Amygdala (tissue), 56 donors: ENCODE measurements around the gene TRIM5.

Experiments used
- DNase-seq, 56 donors: peaks; one replicate each; lab custom pipeline; 2025; lab: John Stamatoyannopoulos, UW

The TRIM5 gene

DNA sequence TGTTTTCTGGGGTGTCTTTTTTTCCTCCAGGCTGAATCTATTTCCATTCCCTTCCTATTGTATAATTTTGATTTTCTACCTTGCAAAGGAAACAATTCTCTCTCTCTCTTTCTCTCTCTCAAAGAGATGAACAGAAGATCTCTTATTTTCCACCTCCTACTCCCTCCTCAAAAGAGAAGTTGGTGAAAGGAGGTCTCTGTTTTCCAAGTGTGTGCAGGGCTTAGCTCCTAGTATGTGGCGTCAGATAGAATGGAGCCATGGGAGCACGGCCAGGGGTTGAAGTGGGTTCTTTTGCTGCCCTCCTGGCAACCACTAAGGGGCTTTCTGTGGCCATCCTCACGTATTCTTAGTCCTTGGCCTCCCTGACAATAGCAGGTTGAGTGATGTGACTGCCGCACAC is 59.6 kb downstream of the TRIM5 start:
- no peak for DNase-seq

DNA sequence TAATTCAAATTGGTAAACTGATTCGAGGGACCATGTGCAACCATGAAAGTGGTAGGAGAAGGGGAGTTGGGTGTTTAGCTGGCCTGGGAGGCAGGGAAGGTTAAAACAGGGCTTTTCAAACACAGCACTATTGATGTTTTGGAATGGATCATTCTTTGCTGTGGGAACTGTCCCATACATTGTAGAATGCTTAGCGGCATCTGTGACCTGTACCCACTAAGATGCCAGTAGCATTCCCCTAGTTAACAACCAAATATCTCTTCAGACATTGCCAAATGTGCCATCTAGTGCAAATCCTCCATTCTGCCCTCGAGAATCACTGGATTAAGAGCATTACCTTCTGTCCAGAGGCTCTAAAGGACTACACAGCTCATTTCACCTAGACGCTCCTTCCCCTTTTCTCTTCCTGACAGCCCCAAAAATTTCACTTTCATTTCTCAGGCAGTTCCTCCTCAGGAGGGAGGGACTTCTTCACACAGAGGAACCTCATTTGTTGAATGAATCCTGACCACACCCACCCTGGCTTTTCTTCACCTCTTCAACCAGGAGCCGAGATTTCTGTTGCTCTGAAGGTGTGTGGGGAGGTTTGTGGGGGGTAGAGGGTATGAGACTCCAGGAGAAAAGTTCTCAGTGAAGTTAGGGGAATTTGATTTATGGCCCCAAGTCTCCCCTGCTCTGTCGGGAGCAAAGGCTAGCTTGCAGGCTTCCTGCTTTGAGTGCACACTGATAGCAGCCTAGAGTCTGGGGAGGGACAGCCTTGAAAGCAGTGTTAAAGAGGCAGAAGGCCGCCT is 60.2 kb downstream of the TRIM5 start, which contains the start of gene TRIM34:
TSS of gene TRIM34 (plus strand) at position 513 of the 791 bp plus-strand sequence. CDS start 7,331 bp downstream, outside the sequence.
- DNase-seq: peak in 10 of 56 donors; percentile 3 to 25 (median 16)

- DNase-seq: no peak
Observed at GRCh38 chr11:5622802-5623201, 62.1 kb downstream of the TRIM5 start.

DNA sequence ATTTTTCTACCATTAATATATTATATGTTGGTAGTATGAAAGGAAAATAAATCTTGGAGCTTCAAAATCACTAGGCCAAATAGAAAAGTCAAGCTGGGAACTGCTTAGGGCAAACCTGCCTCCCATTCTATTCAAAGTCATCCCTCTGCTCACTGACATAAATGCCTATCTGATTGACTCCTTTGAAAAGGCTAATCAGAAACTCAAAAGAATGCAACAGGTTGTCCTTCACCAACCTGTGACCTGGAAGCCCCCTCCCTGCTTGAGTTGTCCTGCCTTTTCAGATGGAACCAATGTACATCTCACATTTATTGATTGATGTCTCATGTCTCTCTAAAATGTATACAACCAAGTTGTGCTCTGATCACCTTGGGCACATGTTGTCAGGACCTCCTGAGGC is 63.3 kb downstream of the TRIM5 start:
- DNase-seq: no peak

DNA sequence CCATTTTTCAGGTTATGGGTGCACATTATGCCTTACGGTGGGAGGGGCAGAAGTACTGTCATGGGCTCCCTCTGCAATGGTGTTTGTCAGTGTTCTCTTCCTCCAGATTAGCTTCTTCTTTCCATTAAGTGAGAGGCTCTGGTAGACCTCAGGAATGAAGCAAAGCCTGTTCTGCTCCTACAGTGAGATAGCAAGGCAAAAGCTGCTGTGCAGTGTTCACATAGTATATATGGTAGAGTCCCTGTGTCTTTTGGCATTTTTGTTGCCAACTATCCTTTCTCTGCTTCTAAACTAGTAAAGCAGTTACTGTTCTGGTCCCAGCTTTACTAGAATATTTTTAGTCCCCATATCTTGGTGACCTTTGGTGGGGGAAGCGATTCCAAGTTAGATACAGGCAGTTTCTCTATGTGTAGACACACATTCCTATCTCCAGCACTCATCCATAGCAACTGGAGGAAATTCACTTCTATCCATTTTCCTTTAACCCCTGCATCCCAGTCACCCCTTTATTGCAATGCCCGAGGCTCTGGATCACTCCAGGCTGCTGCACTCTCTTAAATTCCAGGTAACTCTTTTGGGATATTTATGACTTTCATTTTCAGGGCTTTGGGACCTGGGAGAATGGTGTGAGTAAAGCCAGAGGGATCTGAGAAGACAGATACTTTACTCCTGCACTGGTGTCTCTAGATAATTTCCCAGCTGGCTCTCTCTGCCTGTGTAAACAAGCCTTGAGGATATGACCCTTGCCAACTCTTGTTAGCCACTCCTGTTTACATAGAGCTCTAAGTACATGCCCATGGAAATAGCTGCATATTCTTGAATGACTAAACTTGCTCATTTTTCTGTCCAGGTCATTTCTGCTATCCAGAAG is 64.0 kb downstream of the TRIM5 start:
- DNase-seq: no peak

DNA sequence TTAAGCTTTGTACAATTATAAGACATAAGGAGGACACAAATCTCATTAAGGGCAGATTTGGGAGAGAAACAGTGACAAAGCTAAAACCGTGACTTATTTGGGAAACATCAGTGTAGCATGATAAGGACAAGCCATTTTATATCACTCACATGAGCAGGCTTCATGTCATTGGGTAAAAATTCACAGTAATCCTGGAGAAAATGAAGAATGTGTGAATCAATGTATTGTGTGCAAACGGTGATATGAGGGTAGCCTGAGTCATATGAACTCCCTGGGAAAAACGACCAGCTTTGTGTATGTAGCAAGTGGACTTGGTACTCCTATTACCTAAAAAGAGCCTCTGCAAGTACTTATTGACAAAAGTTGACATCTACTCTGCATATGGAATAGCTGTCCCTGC is 66.1 kb downstream of the TRIM5 start:
- no peak for DNase-seq
